IMR-90 (cell line): ENCODE measurements around the gene CEP104. TPM values are rescaled to one million over a fixed set of nuclear protein-coding genes. Genes with fewer than 3 reads are reported as not detected.

Experiments used
- ATAC-seq: fragments of 200-7000 bp; cut with Tn5 transposase; 2 replicates; pipeline ENCODE4 v1.9.1; 2020; ENCODE audit warnings: low read depth, mild to moderate bottlenecking, moderate library complexity
- BruUV-seq: library from RNA; stranded (reverse); fragments of 400-500 nt; replicated peaks from 2 replicates; lab custom pipeline; 2021; lab: Mats Ljungman, UMichigan
- CTCF ChIA-PET: fragments of 300-600 bp; formaldehyde crosslinking; extraction: SDS; loops from one replicate; lab custom pipeline; 2021; ENCODE audit warnings: antibody characterized with exemption; lab: Yijun Ruan, JAX
- POLR2A ChIA-PET: fragments of 300-600 bp; sonication (Branson Sonifier 250); formaldehyde crosslinking; loops from one replicate; lab custom pipeline; 2022; ENCODE audit warnings: antibody characterized with exemption; ENCODE audit not compliant: unreplicated experiment; lab: Charles Lee
- DNase-seq: peaks from one replicate; pipeline ENCODE4 v3.0.0; 2013
- H2AFZ ChIP-seq: replicated peaks from 2 replicates; pipeline ENCODE3; 2013; ENCODE audit warnings: low read length, mild to moderate bottlenecking; ENCODE audit not compliant: poor library complexity
- H2AK5ac ChIP-seq: 2 replicates; pipeline ENCODE4 v1.6.1; 2013; ENCODE audit warnings: low read depth, low read length, inconsistent platforms
- H2AK9ac ChIP-seq: replicated peaks from 2 replicates; pipeline ENCODE3; 2013; ENCODE audit warnings: mild to moderate bottlenecking, low read depth, low read length, moderate library complexity; ENCODE audit not compliant: poor library complexity
- H2BK120ac ChIP-seq: 2 replicates; pipeline ENCODE4 v1.6.1; 2013; ENCODE audit warnings: low read depth, low read length, inconsistent platforms
- H2BK15ac ChIP-seq: 3 replicates; pipeline ENCODE4 v1.6.1; 2013; ENCODE audit warnings: low read depth, low read length, inconsistent platforms
- H2BK20ac ChIP-seq: 2 replicates; pipeline ENCODE4 v1.6.1; 2013; ENCODE audit warnings: low read depth, mild to moderate bottlenecking, inconsistent platforms, low read length, moderate library complexity
- H2BK5ac ChIP-seq: 2 replicates; pipeline ENCODE4 v1.6.1; 2013; ENCODE audit warnings: mild to moderate bottlenecking, low read depth, low read length, inconsistent platforms; ENCODE audit not compliant: poor library complexity, severe bottlenecking
- H3K14ac ChIP-seq: replicated peaks from 2 replicates; pipeline ENCODE4 v1.6.1; 2013; ENCODE audit warnings: low read depth, low read length, inconsistent platforms
- H3K18ac ChIP-seq: 2 replicates; pipeline ENCODE4 v1.6.1; 2013; ENCODE audit warnings: low read depth, low read length, control low read depth
- H3K23ac ChIP-seq: 2 replicates; pipeline ENCODE4 v1.6.1; 2013; ENCODE audit warnings: low read depth, low read length, inconsistent platforms
- H3K27ac ChIP-seq: 2 replicates; pipeline ENCODE4 v1.5.1; 2013; ENCODE audit warnings: mild to moderate bottlenecking, control low read depth, low read length; ENCODE audit not compliant: insufficient read depth
- H3K27me3 ChIP-seq: 2 replicates; pipeline ENCODE4 v1.6.1; 2013; ENCODE audit warnings: low read length; ENCODE audit not compliant: control insufficient read depth, insufficient read depth
- H3K36me3 ChIP-seq: 2 replicates; pipeline ENCODE4 v1.6.1; 2013; ENCODE audit warnings: low read length, mixed read lengths; ENCODE audit not compliant: control insufficient read depth, insufficient read depth
- H3K4ac ChIP-seq: 2 replicates; pipeline ENCODE4 v1.6.1; 2013; ENCODE audit warnings: low read depth, low read length, inconsistent platforms
- H3K4me1 ChIP-seq: 2 replicates; pipeline ENCODE4 v1.6.1; 2013; ENCODE audit warnings: low read length, mixed read lengths; ENCODE audit not compliant: control insufficient read depth, insufficient read depth
- H3K4me2 ChIP-seq: 2 replicates; pipeline ENCODE4 v1.6.1; 2013; ENCODE audit warnings: low read depth, mild to moderate bottlenecking, control low read depth, low read length, moderate library complexity
- H3K4me3 ChIP-seq: 2 replicates; pipeline ENCODE4 v1.5.1; 2013; ENCODE audit warnings: low read depth, mild to moderate bottlenecking, control low read depth, low read length, moderate library complexity; ENCODE audit not compliant: insufficient read depth
- H3K56ac ChIP-seq: 2 replicates; pipeline ENCODE4 v1.6.1; 2013; ENCODE audit warnings: low read length, inconsistent platforms; ENCODE audit not compliant: insufficient read depth; ENCODE audit errors: extremely low read depth
- H3K79me1 ChIP-seq, 2 experiments: 2 replicates each; pipeline ENCODE4 v1.6.1; 2013; ENCODE audit warnings: low read length in 2 of 2, inconsistent platforms in 1 of 2, low read depth in 1 of 2
- H3K9ac ChIP-seq: 2 replicates; pipeline ENCODE4 v1.6.1; 2013; ENCODE audit warnings: low read depth, low read length, control low read depth
- H3K9me1 ChIP-seq: 2 replicates; pipeline ENCODE4 v1.6.1; 2013; ENCODE audit warnings: low read length, inconsistent platforms; ENCODE audit not compliant: insufficient read depth
- H3K9me3 ChIP-seq: 2 replicates; pipeline ENCODE4 v1.6.1; 2013; ENCODE audit warnings: low read length; ENCODE audit not compliant: control insufficient read depth, insufficient read depth
- H4K20me1 ChIP-seq: 2 replicates; pipeline ENCODE4 v1.6.1; 2013; ENCODE audit warnings: low read length, inconsistent platforms; ENCODE audit not compliant: insufficient read depth
- H4K5ac ChIP-seq: 2 replicates; pipeline ENCODE4 v1.6.1; 2013; ENCODE audit warnings: mild to moderate bottlenecking, low read depth, low read length, control low read depth
- H4K8ac ChIP-seq, 2 experiments: 2 replicates each; pipeline ENCODE4 v1.6.1; 2013; ENCODE audit warnings: low read depth in 2 of 2, low read length in 2 of 2, control low read depth in 1 of 2, inconsistent platforms in 1 of 2
- H4K91ac ChIP-seq: 2 replicates; pipeline ENCODE4 v1.6.1; 2013; ENCODE audit warnings: low read depth, low read length, inconsistent platforms; ENCODE audit not compliant: insufficient read depth
- BHLHE40 ChIP-seq: fragments of 150-350 bp; IDR thresholded peaks from 2 replicates; pipeline ENCODE4 v1.6.1; 2016; ENCODE audit warnings: mild to moderate bottlenecking, low read depth, low read length
- CEBPB ChIP-seq: IDR thresholded peaks from 2 replicates; pipeline ENCODE4 v1.6.1; 2012; ENCODE audit warnings: low read depth, low read length, improper control_type of control experiment
- CHD1 ChIP-seq: IDR thresholded peaks from 2 replicates; pipeline ENCODE4 v1.6.1; 2012; ENCODE audit warnings: low read depth, low read length, improper control_type of control experiment
- FOS ChIP-seq: fragments of 150-350 bp; IDR thresholded peaks from 2 replicates; pipeline ENCODE4 v1.6.1; 2016; ENCODE audit warnings: low read depth, low read length
- MAFK ChIP-seq: IDR thresholded peaks from 2 replicates; pipeline ENCODE4 v1.6.1; 2012; ENCODE audit warnings: low read depth, low read length, improper control_type of control experiment
- MAZ ChIP-seq: IDR thresholded peaks from 2 replicates; pipeline ENCODE4 v1.6.1; 2012; ENCODE audit warnings: low read depth, mild to moderate bottlenecking, low read length, improper control_type of control experiment, moderate library complexity, borderline replicate concordance
- MXI1 ChIP-seq: IDR thresholded peaks from 2 replicates; pipeline ENCODE4 v1.6.1; 2012; ENCODE audit warnings: low read depth, mild to moderate bottlenecking, low read length, moderate library complexity, borderline replicate concordance
- NFE2L2 ChIP-seq: fragments of 150-350 bp; IDR thresholded peaks from 2 replicates; pipeline ENCODE4 v1.6.1; 2016; ENCODE audit warnings: low read depth, mild to moderate bottlenecking, low read length
- POLR2A ChIP-seq: IDR thresholded peaks from 2 replicates; pipeline ENCODE4 v1.6.1; 2012; ENCODE audit warnings: mild to moderate bottlenecking, low read depth, low read length
- RCOR1 ChIP-seq: IDR thresholded peaks from 2 replicates; pipeline ENCODE4 v1.6.1; 2012; ENCODE audit warnings: mild to moderate bottlenecking, low read length, improper control_type of control experiment; ENCODE audit not compliant: insufficient replicate concordance
- RFX5 ChIP-seq: IDR thresholded peaks from 2 replicates; pipeline ENCODE4 v1.8.0; 2012; ENCODE audit warnings: low read depth, mild to moderate bottlenecking, low read length, moderate library complexity
- SMC3 ChIP-seq: fragments of 150-350 bp; IDR thresholded peaks from 2 replicates; pipeline ENCODE4 v1.6.1; 2016; ENCODE audit warnings: low read depth, mild to moderate bottlenecking, antibody characterized with exemption, low read length, moderate library complexity
- WGBS, 2 experiments: methylation state at CpG; one replicate each; pipeline versions ENCODE4 v1.1.5 to v1.1.7; 2013; ENCODE audit warnings: missing lambda C conversion rate in 2 of 2; ENCODE audit not compliant: insufficient read length in 1 of 2; ENCODE audit errors: extremely low coverage in 2 of 2; 5-methylcytosine and 5-hydroxymethylcytosine counted together
- dilution Hi-C: fragments of 300-500 bp; cut with HindIII; formaldehyde crosslinking; loops from one replicate; pipeline ENCODE4 v1.14.3; 2018; ENCODE audit warnings: low sequenced_read_pairs; ENCODE audit not compliant: unreplicated experiment
- in situ Hi-C: fragments of 300-500 bp; cut with MboI; formaldehyde crosslinking; loops from 3 replicates; pipeline ENCODE4 v1.14.3; 2019; ENCODE audit warnings: low sequenced_read_pairs, inconsistent platforms, mixed read lengths
- intact Hi-C: fragments of 100-400 bp; cut with micrococcal nuclease; formaldehyde crosslinking; loops from 2 replicates; pipeline ENCODE4 v1.10.0; 2022
- polyA plus RNA-seq, 3 experiments: library from polyadenylated mRNA; depleted of rRNA; stranded (reverse); fragments of >200 nt; gene quantifications; 2 replicates each; pipeline ENCODE4 v1.2.3, GENCODE V29; 2012; ENCODE audit warnings: low replicate concordance in 1 of 3
- total RNA-seq: library from RNA; depleted of rRNA; stranded (reverse); fragments of >200 nt; gene quantifications from 2 replicates; pipeline ENCODE4 v1.2.3, GENCODE V29; 2012
- TF ChIP-seq, protein P1 (sequence below): fragments of 150-350 bp; IDR thresholded peaks from 2 replicates; pipeline ENCODE4 v1.6.1; 2017; ENCODE audit warnings: mild to moderate bottlenecking, antibody characterized with exemption, low read length, low read depth
- TF ChIP-seq, protein P2 (sequence below): conservative IDR thresholded peaks from 2 replicates; pipeline ENCODE4 v1.5.1; 2012; ENCODE audit warnings: mild to moderate bottlenecking, low read depth, low read length, improper control_type of control experiment

CEP104 gene
- total and polyA plus RNA-seq, 2 of the 4 experiments (the other 2 are of a cell fraction) = 14.3 to 17.5 TPM

DNA sequence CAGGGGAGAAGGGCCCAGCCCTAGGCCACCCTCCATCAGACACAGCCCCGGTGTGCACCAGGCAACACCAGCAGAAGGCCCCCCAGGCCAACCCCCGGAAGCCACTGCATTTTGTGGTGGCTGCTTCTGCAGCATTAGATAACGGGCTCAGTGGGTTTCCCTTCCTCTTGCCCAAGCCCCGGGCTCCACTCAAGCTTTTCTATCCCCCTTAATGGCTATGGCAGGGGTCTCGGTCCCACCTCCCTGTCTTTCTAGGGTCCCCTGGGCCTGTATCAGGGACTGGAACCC lies 24.1 kb upstream of the CEP104 start (continued):
- TF ChIP-seq RCOR1 (no peak), NFE2L2 (no peak)

- Histone ChIP-seq H2BK120ac (no peak overlapping the region), H4K20me1 (no peaks in the 10 kb centered on the region), H2AK9ac (no peak overlapping the region), H3K36me3 (peaks cover 20% of the 10 kb centered on the region), H4K5ac (no peak overlapping the region), H4K8ac (no peak overlapping the region), H3K23ac (no peak overlapping the region), H3K4ac (no peak overlapping the region), H2AFZ (no peak overlapping the region), H3K79me1 (no peaks in the 10 kb centered on the region), H2BK15ac (no peak overlapping the region), H3K9me3 (peaks cover 10% of the 10 kb centered on the region), H2BK5ac (no peak overlapping the region), H3K9me1 (no peaks in the 10 kb centered on the region), H3K4me1 (no peaks in the 10 kb centered on the region), H3K18ac (no peak overlapping the region), H3K27me3 (no peaks in the 10 kb centered on the region), H3K56ac (no peak overlapping the region), H2BK20ac (no peak overlapping the region), H3K27ac (no peak overlapping the region), H3K4me2 (no peak overlapping the region), H2AK5ac (no peak overlapping the region), H3K9ac (no peak overlapping the region), H3K4me3 (no peak overlapping the region), H3K14ac (no peak overlapping the region), H4K91ac (no peak overlapping the region)
- CTCF ChIA-PET = no interaction called here
- in situ Hi-C loops = loop anchor here (5.0 kb wide), 1 partner anchor 48 kb away; no protein-coding TSS in a partner anchor
- WGBS, 2 experiments = 100% methylated on average over 3 of the region's 20 CpGs; no CpG with 5 or more reads in 1 of the 2 experiments
- intact Hi-C loops = no loop called here
- BruUV-seq = no TSS peak
- ATAC-seq = no peak
- POLR2A ChIA-PET = no interaction called here
- DNase-seq = no peak
- dilution Hi-C loops = no loop called here
- no peak for TF ChIP-seq SMC3
- TF ChIP-seq FOS = no peak
- no peak for TF ChIP-seq MAFK
- TF ChIP-seq, protein P1, sequence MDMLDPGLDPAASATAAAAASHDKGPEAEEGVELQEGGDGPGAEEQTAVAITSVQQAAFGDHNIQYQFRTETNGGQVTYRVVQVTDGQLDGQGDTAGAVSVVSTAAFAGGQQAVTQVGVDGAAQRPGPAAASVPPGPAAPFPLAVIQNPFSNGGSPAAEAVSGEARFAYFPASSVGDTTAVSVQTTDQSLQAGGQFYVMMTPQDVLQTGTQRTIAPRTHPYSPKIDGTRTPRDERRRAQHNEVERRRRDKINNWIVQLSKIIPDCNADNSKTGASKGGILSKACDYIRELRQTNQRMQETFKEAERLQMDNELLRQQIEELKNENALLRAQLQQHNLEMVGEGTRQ = no peak
- no peak for TF ChIP-seq CEBPB
- no peak for TF ChIP-seq NFE2L2
- TF ChIP-seq BHLHE40 = no peak
- no peak for TF ChIP-seq MXI1
- TF ChIP-seq POLR2A = no peak
- TF ChIP-seq, protein P2, sequence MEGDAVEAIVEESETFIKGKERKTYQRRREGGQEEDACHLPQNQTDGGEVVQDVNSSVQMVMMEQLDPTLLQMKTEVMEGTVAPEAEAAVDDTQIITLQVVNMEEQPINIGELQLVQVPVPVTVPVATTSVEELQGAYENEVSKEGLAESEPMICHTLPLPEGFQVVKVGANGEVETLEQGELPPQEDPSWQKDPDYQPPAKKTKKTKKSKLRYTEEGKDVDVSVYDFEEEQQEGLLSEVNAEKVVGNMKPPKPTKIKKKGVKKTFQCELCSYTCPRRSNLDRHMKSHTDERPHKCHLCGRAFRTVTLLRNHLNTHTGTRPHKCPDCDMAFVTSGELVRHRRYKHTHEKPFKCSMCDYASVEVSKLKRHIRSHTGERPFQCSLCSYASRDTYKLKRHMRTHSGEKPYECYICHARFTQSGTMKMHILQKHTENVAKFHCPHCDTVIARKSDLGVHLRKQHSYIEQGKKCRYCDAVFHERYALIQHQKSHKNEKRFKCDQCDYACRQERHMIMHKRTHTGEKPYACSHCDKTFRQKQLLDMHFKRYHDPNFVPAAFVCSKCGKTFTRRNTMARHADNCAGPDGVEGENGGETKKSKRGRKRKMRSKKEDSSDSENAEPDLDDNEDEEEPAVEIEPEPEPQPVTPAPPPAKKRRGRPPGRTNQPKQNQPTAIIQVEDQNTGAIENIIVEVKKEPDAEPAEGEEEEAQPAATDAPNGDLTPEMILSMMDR = no peak
- no peak for TF ChIP-seq RFX5
- no peak for TF ChIP-seq CHD1
- no peak for TF ChIP-seq MAZ
These were observed 23.6 kb upstream of the CEP104 start for GRCh38 chr1:3880429-3881192.
